HG02981 (cell line): ENCODE results near the gene NDFIP1.
A peak's percentile ranks its signal among the peaks of the same experiment; 100 is the strongest.
"Not testable (repeated sequence)": the region's sequence is repeated elsewhere in the genome, so short reads cannot be mapped to it uniquely, and the experiment has no call there.

ENCODE experiments used
- ATAC-seq: cut with Tn5 transposase; IDR thresholded peaks from one replicate; pipeline ENCODE4 v1.9.1; 2021; ENCODE audit warnings: mild to moderate bottlenecking, moderate library complexity; ENCODE audit not compliant: unreplicated experiment

Gene NDFIP1

DNA sequence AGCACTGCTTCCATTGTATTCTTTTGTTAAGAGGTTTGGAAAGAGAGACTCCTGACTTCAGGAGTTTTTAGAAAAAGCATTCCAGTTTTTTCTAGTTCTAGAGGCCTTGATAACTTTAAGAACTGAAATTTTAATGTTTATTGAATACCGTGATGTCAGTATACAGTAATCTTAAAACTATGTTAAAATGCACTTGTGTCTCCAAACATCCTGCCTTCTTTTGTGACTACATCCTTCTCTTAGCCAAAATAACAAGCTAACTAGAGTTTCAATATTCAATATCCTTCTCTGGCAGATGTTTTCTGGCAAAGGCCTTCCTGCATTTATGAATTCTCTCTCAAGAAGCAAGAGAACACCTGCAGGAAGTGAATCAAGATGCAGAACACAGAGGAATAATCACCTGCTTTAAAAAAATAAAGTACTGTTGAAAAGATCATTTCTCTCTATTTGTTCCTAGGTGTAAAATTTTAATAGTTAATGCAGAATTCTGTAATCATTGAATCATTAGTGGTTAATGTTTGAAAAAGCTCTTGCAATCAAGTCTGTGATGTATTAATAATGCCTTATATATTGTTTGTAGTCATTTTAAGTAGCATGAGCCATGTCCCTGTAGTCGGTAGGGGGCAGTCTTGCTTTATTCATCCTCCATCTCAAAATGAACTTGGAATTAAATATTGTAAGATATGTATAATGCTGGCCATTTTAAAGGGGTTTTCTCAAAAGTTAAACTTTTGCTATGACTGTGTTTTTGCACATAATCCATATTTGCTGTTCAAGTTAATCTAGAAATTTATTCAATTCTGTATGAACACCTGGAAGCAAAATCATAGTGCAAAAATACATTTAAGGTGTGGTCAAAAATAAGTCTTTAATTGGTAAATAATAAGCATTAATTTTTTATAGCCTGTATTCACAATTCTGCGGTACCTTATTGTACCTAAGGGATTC, 43.1 kb downstream of the NDFIP1 start:
- peak; percentile 51 for ATAC-seq

DNA sequence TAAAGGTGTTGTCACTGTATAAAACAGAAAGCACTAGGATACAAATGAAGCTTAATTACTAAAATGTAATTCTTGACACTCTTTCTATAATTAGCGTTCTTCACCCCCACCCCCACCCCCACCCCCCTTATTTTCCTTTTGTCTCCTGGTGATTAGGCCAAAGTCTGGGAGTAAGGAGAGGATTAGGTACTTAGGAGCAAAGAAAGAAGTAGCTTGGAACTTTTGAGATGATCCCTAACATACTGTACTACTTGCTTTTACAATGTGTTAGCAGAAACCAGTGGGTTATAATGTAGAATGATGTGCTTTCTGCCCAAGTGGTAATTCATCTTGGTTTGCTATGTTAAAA, 43.8 kb downstream of the NDFIP1 start:
- ATAC-seq: no peak

DNA sequence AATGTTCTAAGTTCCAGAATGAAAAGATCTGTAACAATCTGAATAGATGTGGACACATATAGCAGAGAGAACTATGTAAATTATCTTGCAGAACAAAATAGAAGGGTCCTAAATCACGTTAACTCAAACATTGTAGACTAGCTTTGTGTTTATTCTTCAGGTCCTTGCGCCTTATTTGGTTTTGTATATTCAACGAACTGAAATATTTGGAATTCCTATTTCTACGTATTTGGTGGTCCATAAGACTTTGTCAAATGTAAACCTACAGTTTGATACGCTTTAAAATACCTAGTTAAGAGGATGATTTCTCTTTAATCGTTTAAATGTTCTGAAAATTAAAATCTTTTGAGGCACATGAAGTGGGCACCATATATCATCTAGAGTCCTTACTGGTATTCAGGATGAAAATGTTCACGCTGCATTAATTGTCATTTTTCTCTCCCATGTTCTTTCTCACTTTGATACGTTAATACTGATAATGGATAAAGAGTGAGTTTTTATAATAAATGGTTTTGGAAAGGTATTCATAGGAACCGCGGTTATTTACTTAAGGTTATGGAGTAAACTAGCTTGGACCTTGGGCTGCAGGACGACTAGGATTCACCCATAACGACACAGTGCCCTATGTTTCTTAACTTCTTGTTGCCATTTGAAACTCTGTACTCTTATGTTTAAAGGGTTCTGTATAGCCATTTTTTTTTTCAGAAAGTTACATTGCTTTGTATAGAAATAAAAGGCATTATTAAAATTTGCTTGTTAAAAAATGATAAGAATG, 45.3 kb downstream of the NDFIP1 start:
- no peak for ATAC-seq

DNA sequence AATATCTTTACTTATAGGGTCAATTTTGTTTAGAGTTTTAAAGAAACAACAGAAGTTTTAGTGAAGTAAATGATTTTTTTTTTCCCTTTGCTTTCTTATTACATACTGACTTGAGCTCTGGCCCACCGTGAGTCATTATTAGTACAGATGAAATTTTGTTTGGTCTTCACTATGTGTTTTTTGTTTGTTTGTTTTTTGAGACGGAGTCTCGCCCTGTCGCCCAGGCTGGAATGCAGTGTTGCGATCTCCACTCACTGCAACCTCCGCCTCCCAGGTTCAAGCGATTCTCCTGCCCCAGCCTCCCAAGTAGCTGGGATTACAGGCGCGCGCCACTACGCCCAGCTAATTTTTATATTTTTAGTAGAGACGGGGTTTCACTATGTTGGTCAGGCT, 45.9 kb downstream of the NDFIP1 start:
- not testable (repeated sequence) for ATAC-seq

DNA sequence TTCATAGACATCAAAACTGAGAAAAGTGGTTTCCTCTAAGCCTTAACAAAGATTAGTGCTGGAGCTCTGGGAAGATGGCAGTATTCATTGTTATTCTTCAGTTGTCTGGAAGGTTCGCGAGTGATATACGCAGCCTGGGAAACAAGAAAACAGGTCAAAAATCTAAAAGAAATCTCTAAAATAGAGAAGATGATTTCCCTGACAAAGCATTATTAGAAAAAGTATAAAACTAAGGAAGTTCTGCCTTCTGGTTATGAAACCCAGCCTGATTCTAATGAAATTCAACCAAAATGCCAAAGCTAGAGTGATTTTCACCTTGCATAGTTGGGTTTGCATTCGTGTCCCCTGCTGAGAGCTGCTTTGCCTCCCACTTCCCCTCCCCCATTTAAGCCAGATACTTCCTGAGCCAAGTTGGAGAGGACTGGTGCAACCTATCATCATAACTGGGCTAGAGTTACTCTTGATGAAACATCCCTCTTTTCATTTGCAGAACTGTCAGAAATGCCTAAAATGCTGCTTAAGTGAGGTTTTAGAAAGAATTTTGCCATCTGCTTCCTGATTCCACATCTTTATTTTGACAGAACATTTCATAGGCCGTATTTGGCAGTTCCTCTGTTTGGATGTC, 48.4 kb downstream of the NDFIP1 start:
- ATAC-seq: no peak

DNA sequence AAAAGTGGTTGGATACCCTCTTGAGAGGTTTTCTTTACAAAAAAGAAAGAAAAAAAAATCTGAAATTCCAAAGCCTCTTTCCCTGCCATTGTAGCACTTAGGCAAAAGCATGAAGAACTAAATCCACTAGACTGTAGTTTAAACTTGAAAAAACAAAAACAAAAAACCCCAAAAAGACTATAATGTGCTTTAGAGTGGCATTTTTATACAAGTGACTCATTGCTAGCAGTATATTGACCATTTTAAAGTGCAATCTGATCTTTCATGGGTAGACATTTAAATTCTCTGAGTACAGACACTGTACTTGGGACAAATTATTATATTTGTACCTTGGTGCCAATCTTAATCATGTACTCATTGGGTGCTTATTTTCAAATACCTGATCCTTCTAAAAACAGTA, 50.8 kb downstream of the NDFIP1 start:
- no peak for ATAC-seq

DNA sequence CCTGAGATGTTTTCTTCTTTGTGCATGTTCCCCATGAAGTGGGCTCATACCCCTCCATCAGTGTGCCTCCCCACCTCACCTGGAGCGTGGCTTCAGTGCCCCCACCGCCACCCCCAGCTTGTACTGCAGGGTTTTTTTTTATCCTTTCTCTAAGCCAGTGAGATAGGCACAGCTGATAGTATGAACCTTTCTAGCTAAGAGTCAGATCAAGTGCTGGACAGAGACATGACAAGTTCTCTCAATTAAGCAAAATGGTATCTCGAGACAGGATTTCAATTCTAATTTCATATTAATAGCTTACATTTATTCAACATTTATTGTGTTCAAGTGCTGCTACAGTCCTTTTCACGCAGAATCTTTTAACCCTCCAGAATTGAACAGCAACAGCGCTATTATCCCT, 55.7 kb downstream of the NDFIP1 start:
- ATAC-seq: no peak

DNA sequence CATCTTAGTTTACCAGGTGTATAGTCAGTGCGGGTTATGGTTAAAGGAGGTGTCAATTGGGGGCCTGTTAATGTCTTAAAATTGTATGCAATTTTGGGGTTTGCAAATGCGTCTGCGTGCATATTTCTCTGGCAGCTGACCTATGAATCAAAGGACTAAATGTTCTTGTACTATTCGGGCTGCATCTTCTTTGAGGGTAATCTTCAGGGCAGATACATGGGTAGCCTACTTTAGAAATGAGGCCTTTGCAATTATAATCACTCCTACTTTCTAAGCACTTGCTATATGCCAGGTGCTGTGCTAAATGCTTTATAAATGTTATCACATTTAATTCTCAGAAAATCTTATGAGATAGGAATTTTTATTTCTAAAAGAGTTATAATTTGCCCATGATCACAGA, 58.2 kb downstream of the NDFIP1 start:
- ATAC-seq: no peak

DNA sequence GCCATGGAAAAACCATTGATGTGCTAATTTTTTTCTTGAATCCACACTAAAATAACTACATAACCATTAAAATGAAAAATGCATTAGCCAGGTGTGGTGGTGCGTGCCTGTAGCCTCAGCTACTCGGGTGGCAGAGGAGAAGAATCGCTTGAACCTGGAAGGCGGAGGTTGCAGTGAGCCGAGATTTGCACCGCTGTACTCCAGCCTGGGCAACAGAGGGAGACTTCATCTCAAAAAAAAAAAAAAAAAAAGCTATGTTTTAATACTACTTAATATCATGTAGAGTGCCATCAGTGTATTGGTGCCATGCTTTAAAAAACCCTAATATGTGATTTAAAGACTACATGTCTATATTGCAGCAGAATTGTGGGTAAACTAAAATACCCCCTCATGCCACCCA, 58.9 kb downstream of the NDFIP1 start:
- ATAC-seq: no peak

DNA sequence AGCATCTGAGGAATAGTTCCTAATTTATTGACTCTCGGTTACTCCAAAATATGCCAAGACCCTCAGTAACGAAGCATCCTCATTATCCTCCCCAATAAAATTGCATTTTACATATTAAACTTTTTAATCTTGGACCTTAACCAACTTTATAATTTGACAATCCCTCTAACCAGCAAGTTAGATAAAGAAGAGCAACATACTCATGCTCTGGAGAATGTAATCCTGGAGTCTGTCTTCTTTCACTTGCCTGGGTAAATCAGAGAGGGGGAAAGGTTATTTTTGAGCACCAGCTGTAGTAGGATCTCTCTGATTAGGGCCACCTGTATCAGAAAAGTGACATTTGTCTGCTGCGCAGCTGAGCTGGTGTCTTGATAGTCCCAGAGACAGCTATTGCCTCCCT, 59.8 kb downstream of the NDFIP1 start:
- no peak for ATAC-seq

DNA sequence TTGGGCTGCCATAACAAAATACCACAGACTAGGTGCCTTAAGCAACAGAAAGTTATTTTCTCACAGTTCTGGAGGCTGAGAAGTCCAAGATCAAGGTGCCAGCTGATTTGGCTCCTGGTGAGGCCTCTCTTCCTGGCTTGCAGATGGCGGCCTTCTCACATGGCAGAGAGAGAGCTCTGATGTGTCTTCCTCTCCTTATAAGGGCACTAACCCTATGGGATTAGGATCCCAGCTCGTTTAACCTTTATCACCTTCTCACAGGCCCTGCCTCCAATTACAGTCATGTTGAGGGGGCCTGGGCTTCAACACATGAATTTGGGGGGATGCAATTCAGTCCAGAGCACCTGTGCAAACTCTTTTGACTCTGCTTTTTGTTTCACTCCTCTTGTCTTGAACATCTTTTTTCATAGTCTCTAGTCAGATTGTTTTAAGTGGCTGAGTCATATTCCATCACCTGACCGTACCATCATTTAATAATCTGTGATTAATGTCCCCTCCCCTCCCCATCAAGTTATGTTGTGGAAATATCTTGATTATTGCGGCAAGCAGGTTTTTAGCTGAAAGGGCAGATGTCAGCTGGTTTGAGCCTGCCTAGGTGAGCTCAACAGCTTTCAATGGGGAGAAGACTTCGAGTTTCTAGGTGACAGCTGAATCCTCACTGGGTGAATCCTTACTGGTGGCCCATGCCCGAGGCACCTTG, 61.8 kb downstream of the NDFIP1 start:
- no peak for ATAC-seq

DNA sequence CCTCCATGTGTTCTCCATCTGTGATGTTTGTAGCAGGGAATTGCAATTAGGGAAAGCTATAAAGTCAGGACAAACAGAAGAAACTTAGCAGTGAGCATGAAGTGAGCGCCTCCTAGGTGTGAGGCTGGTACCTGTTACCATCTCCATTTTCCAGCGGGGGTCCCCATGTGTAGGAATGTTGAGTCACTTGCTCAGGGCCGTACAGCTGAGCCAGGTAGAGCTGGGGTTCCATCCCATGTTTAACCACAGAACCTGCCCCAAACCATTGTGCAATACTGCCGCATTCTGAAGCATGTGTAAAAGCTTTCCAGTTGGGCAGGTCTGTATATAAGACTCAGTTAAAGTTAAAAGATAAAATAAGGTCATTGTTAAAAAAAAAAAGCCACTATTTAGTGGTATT, 62.7 kb downstream of the NDFIP1 start:
- no peak for ATAC-seq

DNA sequence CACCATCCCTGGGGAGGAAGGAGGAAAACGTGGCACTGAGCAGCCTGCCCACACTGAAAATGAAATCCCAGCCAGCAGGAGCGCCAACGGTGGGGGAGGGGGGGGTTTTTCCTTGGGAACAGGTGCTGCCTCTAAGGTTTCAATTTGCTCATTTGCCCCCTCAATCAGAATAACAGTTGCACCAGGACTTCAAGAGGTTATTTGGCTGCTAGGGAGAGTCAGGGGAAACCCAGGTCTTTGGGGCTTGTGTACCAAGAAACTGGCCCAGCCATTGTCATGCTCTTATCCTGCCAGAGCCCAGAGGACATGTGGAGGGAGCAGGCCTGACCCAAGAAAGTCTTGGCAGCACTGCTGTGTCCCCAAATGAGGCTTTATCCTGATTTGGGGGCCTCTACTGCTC, 66.5 kb downstream of the NDFIP1 start:
- no peak for ATAC-seq

DNA sequence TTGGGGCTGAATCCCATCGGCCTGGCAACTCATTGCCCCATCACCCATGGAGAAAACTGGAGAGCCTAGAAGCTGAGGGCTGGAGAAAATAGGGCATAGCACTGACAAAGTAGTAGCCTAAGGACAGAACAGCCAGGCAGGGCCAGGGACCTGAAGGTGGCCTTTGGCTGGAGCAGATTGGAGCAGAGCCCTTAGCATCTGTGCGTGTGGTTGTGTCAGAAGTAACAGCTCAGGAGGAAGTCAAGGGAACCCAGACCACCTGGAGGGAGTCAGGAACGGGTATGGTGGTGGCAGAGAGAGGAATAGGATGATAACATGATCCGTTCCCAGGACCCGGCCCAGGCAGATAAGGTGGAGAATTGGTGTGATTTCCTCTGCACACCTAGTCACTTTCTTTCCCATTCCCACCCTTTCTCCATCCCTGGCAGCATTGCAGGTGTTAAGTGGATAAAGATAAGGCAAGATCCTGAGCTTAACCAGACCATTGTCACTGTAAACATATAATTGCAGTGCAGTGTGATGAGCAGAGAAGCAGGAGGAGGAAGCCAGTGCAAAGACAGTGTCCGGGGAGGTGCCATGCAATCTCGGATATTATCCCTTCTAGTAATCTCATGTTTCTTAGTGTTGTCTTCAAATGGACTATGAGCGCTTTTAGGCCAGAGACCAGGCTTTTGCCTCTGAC, 67.0 kb downstream of the NDFIP1 start:
- ATAC-seq: no peak

DNA sequence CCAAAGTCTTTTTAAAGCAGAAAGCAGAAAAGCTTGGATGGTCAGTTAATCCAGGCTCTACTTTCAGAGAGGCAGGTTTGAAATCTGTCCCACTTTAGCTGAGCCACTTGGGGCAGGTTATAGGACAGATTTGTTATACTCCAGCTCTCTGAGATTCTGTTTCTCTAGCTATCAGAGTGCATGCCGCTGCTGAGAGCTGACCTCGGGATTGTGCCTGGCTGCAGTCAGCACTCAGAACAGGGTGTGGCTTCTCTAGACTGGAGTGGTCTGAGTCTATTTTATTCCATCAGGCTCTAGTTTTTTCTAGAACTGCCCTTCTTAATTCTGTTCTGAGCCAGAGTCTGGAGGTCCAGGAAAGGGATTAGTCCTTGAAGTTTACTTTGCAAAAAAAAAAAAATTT, 67.7 kb downstream of the NDFIP1 start:
- ATAC-seq: no peak

DNA sequence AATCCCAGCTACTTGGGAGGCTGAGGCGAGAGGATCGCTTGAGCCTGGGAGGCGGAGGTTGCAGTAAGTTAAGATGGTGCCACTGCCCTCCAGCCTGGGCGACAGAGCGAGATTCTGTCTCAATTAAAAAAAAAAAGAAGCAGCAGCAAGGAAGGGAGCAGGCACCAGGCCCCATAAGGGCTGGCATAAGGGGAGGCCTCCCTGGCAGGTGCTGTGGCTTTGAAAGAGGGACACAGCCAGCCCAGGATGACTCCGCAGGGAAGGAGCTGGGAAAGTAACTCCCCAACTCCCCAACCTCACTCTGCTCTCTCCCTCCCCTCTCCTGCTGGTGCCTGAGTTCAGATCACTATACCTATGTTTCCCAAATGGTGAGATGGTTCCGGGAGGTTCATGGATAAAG, 70.1 kb downstream of the NDFIP1 start:
- no peak for ATAC-seq

DNA sequence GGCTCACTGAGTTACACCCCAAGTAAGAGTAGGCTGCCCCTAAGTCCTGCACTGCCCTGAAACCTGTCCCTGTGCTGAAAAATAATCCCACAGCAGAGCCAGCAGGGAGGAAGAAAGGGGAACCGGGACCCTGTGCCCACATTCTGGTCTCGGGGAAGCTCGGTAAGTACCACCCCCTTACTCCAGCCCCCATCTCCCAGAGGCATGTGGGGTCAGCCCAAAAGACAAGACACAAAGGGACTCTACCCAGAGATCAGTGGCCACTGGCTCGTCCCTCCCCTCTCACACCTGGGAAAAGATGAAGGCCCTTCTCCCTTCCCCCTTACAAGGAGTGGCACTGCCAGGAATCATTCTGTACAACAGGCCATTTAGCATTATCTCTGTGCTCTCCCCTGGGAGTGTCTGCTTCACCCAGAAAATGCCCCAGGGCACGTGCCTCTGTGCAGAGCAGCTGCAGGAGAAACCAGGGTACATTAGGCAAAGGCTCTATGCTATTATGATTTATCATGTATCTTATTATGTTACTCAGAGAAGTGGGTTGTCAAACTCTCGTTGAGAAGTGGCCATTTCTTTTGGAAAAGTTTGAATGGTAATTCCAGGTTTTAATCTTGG, 71.3 kb downstream of the NDFIP1 start:
- no peak for ATAC-seq

DNA sequence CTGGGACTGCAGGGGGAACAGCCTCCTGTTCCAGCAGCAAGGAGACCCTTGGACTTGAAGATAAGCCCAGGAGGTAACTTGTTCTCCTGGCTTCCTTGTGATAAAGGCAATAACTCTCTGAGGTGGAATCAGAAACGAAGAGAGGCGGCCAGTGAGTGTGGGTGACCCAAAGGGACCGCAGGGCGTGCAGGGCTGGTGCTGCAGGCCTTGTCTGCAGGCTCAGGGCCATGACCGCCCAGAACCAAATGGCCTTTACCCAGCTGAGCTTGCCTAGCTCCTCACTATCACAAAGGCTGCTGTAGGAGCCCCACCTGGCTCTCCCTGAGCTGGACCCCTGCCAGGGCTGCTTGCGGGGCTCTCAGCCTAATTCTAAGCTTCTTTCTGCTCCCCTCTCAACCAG, 72.5 kb downstream of the NDFIP1 start:
- ATAC-seq: no peak

DNA sequence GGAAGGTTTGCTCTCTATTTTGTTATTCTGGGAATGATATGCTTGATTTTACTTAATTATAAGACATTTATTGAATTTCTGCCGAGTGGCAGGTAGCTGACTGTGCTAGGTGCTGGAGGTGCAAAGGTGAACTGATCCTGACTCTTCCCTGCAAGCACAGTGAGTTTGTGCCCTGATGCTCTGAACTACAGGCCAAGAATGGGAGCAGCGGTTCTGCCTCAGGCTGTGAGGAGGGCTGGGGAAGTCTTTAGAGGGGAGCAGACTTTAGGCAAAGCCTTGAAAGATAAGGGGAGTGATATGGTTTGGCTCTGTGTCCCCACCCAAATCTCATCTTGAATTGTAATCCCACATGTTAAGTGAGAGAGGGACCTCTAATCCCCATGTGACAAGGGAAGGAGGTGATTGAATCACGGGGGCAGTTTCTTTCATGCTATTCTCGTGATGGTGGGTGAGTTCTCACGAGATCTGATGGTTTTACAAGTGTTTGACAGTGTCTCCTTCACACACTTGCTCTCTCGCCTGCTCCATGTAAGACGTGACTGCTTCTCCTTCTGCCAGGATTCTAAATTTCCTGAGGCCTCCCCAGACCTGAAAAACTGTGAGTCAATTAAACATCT, 73.1 kb downstream of the NDFIP1 start:
- no peak for ATAC-seq

DNA sequence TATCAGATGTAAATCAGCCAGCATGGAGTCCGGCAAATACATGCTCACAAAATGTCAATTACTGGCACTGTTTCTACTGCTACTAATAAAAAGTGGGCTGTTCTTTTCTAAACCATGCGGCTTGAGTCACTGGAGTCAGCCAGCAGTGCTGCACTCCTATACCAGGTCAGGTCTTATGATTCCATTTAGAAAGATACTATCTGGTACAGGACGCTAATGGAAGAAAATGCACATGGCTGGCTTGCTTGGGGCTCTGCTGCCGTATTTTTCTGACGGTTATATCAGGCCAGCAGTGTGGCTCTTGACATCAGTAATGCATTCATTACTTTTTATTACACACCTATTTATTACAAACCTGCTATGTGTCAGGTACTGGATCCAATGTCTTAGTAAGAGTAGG, 74.3 kb downstream of the NDFIP1 start:
- ATAC-seq: no peak
